ENCODE measurements around the gene MTARC2.

The MTARC2 gene

GRCh38 chr1:220770245-220770913, 22.3 kb downstream of the MTARC2 start:
- DNase-seq, result no peak

DNA sequence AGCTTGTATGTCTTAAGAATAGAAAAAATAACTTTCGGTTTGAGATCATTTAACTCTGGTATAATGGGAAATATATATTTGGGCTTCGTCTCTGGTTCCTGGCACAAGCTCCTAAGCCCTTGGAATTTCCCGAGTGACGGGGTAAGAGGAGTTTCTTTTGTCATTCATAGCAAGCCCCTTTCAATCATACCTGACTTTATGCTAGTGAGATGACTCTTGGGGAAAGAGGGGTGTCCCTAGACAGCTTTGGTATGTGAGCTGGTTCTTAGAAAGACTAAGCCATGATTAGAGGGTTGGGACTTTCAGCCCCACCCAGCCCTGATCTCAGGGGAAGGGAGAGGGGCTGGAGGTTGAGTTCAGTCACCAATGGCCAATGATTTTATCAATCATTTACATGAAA, 24.7 kb downstream of the MTARC2 start:
- no peak for DNase-seq

DNA sequence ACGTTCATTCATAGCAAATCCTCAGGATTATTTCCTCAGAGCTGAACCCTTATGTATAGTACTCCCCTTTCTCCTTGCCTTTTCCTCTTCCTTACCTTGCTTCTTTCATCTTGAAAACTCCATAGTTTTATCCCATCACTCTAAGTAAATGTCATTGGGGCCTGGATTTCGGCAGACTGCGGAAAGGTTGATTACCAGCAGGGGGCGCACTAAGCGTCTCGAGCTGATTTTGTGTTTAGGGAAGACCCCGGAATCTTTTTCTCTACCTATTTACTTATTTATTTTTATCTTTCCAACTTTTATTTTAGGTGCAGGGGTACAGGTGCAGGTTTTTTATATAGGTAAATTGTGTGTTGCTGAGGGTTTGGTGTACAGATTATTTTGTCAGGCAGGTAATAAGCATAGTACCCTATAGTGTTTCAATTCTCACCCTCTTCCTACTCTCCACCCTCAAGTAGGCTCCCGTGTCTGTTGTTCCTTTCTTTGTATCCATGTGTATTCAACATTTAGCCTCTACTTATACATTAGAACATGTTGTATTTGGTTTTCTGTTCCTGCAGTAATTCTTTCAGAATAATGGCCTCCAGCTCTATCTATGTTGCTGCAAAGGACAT, 27.2 kb downstream of the MTARC2 start:
- DNase-seq, result peak; percentile 23

DNA sequence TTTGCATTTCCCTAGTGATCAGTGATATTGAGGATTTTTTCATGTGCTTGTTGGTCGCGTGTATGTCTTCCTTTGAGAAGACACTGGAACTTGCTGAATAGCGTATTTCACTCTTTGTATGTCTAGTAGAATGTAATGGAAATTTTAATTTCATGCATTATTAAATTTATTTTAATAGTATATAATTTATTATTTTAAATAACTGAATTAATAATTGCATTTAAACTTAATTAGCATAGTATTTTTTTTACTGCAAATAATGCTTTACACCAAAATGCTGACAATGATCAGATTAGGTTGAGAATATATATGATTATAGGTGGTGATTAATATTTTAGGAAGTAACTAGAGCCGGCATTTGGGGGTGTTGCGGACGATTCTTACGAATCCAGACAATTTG, 28.1 kb downstream of the MTARC2 start:
- DNase-seq, result no peak

DNA sequence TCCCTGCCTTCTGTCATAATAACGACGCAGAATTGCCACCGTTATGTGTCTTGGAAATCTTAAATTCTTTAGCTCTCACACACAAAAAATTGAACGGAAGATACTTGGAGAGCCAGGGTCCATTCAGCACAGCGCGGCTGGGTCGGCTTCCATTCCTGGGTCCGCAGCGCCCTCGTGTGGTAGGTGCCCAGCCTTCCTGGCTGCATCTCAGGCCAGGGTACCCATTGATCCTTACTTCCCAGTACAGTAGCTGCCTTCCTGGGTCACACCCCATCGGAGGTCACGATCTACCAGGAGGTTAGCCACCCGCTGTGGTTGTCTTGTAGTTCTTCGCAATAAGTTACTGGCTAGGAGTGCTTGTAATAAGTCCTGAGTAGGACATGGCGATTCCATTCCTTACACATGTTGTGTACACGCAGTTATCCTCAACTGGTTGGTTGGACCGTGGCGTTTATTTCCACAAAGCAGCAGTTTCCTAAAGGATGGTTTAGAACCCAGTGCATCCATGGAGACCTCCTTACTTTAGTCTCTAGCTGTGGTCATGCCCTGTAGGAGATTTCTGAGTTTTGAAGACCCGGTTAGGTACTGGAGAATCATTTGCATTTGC, 28.7 kb downstream of the MTARC2 start:
- peak; percentile 39 for DNase-seq

DNA sequence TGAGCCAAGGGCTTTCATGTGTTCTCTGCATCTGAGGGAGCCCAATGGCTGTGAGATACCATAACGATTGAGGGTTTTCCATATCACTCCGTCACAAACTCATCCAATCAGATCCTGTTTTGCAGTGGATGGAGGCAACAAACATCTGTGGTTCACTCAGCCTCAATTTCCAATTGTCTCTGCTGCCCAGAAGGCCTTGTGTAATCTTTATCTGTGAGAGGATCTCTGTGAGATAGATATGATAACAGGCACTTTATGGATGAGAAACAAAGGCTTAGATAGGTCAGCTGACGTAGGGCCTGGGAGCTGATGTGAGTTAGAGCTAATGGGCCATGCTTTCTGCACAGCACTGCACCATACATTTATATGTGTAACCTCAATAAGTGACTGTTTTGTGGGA, 35.3 kb downstream of the MTARC2 start:
- DNase-seq, result no peak

- no peak for DNase-seq
These were observed 36.6 kb downstream of the MTARC2 start for GRCh38 chr1:220784751-220785150.

GRCh38 chr1:220785166-220786056, 37.3 kb downstream of the MTARC2 start:
- no peak for DNase-seq

DNA sequence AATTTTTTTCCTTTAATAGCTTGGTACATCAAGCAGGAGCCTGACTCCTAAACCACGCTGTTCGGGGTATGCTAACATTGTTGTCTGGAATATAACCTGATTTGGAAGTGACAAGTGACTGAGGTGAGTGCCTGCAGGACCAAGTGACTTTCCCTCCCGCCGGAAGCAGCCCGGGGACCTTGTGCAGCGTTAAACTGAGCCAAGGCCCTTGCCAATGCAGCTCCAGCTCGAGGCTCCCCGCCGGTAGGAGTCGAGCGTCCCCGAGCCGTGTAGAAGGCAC, 37.9 kb downstream of the MTARC2 start:
- no peak for DNase-seq

DNA sequence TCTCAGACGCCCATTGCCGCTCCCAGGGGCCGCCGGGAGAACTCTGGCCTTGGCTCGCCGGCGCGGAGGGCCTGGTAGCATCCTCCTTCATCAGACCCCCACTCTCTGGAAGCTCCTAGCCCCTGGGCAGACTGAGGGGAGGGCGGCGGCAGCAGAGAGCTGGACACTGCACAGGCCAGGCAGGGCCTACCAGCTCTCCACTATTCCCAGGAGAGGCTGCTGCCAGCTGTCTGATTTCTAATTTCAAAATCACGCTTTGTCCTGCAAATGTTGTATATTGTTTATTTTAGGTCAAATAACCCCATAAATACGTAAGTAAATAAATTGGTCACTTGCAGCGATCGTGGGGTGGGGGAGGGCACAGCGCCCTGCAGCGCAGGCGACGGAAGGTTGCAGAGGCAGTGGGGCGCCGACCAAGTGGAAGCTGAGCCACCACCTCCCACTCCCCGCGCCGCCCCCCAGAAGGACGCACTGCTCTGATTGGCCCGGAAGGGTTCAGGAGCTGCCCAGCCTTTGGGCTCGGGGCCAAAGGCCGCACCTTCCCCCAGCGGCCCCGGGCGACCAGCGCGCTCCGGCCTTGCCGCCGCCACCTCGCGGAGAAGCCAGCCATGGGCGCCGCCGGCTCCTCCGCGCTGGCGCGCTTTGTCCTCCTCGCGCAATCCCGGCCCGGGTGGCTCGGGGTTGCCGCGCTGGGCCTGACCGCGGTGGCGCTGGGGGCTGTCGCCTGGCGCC, 38.4 kb downstream of the MTARC2 start, which contains the start of gene MTARC1:
MTARC1 (plus strand) TSS at position 577 of the 732 bp plus-strand sequence; CDS start at position 609, 32 bp downstream.
- no peak for DNase-seq

DNA sequence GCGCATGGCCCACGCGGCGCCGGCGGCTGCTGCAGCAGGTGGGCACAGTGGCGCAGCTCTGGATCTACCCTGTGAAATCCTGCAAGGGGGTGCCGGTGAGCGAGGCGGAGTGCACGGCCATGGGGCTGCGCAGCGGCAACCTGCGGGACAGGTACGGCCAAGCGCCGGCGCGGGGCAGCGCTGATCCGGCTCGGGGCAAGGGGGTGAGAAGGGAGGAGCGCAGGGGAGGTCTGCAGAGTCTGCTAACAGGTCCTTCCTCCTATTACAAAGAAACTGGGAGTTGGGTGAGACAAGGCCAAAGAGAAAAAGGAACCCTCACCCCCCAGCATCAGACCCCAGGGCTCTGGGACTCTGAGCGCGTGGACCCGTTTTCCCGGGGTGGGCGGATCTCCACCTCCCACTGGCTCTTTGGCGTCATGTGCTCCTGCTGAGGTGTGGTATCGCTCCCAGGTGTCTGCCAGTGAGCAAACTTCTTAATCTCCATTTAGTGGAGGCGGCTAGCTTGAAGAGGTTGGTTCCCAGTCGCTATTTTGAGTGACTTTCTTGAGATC, 39.0 kb downstream of the MTARC2 start:
- no peak for DNase-seq

GRCh38 chr1:220788900-220789299, 40.8 kb downstream of the MTARC2 start:
- DNase-seq, result no peak

- no peak for DNase-seq
These were observed 41.5 kb downstream of the MTARC2 start for GRCh38 chr1:220789532-220790147.

DNA sequence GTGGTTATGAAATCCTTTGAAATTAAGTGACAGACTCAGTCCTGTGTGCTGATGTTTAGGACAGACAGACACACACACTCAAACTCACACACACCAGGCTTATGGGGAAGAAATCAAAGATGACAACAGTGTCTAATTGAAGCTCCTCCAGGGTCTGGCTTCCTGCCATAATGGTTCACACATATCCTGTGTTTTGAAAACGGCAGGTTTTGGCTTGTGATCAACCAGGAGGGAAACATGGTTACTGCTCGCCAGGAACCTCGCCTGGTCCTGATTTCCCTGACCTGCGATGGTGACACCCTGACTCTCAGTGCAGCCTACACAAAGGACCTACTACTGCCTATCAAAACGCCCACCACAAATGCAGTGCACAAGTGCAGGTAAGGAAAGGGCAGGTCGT, 43.2 kb downstream of the MTARC2 start:
- DNase-seq, result no peak

DNA sequence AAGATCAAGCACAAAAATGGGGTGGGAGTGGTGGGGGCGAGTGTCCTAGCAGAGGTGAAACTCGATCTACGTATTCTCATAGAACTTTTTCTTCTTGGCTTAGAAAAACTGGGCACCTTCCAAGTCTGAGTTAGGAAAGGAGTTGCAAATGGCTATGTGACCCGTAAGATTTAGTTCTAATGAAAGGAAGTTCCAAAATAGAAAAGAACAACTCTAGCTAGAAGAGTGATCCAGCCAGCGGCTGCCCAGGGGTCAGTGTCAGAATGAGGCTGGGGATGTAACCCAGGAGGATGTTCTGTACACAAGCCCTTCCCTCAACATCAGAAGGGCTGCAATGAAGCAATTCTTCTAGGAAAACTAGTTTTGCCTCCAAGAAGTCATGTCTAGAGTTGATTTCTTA, 43.8 kb downstream of the MTARC2 start:
- no peak for DNase-seq

DNA sequence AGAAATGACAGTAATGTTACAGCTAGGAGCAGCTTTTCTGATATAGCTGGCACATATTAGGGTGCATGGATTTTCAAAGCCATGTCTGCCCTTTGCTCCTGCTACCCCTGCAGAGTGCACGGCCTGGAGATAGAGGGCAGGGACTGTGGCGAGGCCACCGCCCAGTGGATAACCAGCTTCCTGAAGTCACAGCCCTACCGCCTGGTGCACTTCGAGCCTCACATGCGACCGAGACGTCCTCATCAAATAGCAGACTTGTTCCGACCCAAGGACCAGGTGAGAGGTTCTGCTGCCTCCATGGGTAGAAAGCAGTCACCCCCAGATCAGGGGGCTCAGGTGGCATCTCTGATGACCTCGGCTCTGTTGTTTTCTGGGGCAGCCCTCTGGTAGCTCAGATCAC, 48.4 kb downstream of the MTARC2 start:
- DNase-seq, result no peak

GRCh38 chr1:220797044-220797443, 48.9 kb downstream of the MTARC2 start:
- no peak for DNase-seq

DNA sequence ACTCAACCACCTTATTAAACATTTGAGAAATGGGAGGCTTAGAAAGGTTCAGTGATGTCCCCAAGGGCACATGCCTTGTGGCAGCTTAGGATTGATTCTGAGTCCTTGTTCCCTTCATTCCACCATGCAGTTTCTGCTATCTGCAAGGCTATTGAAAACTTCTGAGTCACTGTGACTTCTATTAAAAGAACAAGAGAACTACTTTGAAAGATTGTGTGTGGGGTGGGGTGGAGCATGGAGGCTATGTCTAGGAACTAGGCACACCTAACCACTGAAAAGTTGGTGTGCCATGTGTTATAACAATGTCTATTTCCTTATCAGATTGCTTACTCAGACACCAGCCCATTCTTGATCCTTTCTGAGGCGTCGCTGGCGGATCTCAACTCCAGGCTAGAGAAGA, 49.4 kb downstream of the MTARC2 start:
- DNase-seq, result no peak

GRCh38 chr1:220798338-220798737, 50.2 kb downstream of the MTARC2 start:
- no peak for DNase-seq

DNA sequence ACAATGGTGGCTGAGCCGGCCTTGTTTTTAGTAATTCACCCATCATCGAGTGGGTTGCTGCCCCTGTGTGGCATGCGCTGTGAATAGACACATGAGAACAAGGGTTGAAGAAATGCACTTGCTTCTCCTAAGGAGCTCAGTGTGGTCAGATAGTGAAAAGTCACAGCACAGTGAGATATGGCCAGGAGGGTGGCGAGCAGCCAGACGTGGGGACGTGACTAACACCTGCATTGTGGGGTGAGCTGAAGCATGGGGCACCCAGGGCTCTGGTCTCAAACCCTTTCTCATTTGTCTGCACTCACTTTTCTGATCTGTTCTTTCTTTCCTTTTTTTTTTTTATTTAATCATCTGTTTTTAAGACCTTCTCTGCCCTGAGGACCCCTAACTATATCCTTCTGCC, 52.1 kb downstream of the MTARC2 start:
- no peak for DNase-seq

GRCh38 chr1:220803401-220804201, 55.5 kb downstream of the MTARC2 start:
- peak; percentile 26 for DNase-seq

Measured in CD4-positive, alpha-beta T cell treated with Interleukin-4 for 4 hours (primary cell).